Left kidney (tissue), 8 donors: ENCODE data around the gene RELCH. TPM values are rescaled to one million over a fixed set of nuclear protein-coding genes. Genes with fewer than 3 reads are reported as not detected.
"Not testable (repeated sequence)": the region's sequence is repeated elsewhere in the genome, so short reads cannot be mapped to it uniquely, and the experiment has no call there.

Experiments used
- DNase-seq: peaks from one replicate; pipeline ENCODE4 v3.0.0-alpha.2; 2013
- long read RNA-seq, 8 donors: transcript quantifications; one replicate each; lab custom pipeline, GENCODE V29; 2026
- polyA plus RNA-seq: library from polyadenylated mRNA; unstranded; fragments of 120-200 nt; gene quantifications from one replicate; pipeline ENCODE4 v1.2.1, GENCODE V29; 2013; ENCODE audit not compliant: insufficient read length

RELCH gene, protein sequence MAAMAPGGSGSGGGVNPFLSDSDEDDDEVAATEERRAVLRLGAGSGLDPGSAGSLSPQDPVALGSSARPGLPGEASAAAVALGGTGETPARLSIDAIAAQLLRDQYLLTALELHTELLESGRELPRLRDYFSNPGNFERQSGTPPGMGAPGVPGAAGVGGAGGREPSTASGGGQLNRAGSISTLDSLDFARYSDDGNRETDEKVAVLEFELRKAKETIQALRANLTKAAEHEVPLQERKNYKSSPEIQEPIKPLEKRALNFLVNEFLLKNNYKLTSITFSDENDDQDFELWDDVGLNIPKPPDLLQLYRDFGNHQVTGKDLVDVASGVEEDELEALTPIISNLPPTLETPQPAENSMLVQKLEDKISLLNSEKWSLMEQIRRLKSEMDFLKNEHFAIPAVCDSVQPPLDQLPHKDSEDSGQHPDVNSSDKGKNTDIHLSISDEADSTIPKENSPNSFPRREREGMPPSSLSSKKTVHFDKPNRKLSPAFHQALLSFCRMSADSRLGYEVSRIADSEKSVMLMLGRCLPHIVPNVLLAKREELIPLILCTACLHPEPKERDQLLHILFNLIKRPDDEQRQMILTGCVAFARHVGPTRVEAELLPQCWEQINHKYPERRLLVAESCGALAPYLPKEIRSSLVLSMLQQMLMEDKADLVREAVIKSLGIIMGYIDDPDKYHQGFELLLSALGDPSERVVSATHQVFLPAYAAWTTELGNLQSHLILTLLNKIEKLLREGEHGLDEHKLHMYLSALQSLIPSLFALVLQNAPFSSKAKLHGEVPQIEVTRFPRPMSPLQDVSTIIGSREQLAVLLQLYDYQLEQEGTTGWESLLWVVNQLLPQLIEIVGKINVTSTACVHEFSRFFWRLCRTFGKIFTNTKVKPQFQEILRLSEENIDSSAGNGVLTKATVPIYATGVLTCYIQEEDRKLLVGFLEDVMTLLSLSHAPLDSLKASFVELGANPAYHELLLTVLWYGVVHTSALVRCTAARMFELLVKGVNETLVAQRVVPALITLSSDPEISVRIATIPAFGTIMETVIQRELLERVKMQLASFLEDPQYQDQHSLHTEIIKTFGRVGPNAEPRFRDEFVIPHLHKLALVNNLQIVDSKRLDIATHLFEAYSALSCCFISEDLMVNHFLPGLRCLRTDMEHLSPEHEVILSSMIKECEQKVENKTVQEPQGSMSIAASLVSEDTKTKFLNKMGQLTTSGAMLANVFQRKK
- polyA plus RNA-seq, result 41.1 TPM
- long read RNA-seq, donor 1, full-length matches to known transcripts, result 1 of 22 reads
- long read RNA-seq, donor 1, partial matches to known transcripts, result 21 of 22 reads
- long read RNA-seq, donor 1, other reads (novel, unspliced or antisense), result 0 of 22 reads
- long read RNA-seq, donor 2, full-length matches to known transcripts, result 2 of 2 reads
- long read RNA-seq, donor 2, partial matches to known transcripts, result 0 of 2 reads
- long read RNA-seq, donor 2, other reads (novel, unspliced or antisense), result 0 of 2 reads
- long read RNA-seq, donor 3, partial matches to known transcripts, result 5 of 5 reads
- long read RNA-seq, donor 3, other reads (novel, unspliced or antisense), result 0 of 5 reads
- long read RNA-seq, donor 4, result 0 reads
- long read RNA-seq, donor 5, full-length matches to known transcripts, result 1 of 19 reads
- long read RNA-seq, donor 5, partial matches to known transcripts, result 18 of 19 reads
- long read RNA-seq, donor 5, other reads (novel, unspliced or antisense), result 0 of 19 reads
- long read RNA-seq, donor 6, partial matches to known transcripts, result 15 of 15 reads
- long read RNA-seq, donor 6, other reads (novel, unspliced or antisense), result 0 of 15 reads
- long read RNA-seq, donor 7, full-length matches to known transcripts, result 1 of 13 reads
- long read RNA-seq, donor 7, partial matches to known transcripts, result 12 of 13 reads
- long read RNA-seq, donor 7, other reads (novel, unspliced or antisense), result 0 of 13 reads
- long read RNA-seq, donor 8, result 0 reads

DNA sequence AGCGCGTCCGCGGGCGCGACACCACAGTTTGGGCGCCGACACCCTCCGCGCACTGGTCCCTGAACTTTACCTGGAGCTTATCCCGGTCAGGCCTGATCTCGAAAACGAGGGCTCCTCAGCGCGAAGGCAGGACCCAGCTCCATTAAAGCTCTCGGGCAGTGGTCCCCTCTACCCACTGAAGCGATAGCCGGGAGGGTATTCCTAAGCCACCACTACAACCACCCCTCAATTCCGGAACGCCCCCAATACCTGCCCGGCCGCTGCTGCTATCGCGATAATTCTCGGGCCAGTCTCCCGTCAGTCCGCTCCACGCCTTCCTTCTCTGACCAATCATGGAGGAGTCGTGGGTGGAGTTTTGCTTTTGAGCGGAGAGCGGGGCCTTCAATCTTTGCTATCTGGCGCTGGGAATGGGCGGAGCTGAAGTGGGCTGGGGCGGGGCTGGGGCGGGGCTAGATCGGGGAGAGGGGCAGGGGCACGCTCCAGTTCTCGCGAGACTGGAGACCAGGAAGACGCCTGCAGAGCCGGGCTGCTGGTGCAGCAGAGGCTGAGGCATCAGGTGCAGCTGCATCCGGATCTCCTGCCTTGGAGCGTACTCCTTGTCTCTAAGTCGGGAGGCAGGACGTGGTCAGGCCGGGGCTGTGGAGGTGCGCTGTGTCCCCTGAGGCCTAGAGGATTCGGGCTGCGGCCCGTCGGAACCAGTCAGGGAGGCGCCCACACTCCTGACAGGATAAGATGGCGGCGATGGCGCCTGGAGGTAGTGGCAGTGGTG, at the start of gene RELCH, which contains the start of gene PIGN:
Gene RELCH (plus strand): TSS at position 482 of the 769 bp plus-strand sequence. CDS start 251 bp downstream, at position 733.
Gene PIGN (minus strand): TSS at position 283 of the 769 bp plus-strand sequence. CDS start 25,703 bp downstream, outside the sequence.
- peak; percentile 99 for DNase-seq

DNA sequence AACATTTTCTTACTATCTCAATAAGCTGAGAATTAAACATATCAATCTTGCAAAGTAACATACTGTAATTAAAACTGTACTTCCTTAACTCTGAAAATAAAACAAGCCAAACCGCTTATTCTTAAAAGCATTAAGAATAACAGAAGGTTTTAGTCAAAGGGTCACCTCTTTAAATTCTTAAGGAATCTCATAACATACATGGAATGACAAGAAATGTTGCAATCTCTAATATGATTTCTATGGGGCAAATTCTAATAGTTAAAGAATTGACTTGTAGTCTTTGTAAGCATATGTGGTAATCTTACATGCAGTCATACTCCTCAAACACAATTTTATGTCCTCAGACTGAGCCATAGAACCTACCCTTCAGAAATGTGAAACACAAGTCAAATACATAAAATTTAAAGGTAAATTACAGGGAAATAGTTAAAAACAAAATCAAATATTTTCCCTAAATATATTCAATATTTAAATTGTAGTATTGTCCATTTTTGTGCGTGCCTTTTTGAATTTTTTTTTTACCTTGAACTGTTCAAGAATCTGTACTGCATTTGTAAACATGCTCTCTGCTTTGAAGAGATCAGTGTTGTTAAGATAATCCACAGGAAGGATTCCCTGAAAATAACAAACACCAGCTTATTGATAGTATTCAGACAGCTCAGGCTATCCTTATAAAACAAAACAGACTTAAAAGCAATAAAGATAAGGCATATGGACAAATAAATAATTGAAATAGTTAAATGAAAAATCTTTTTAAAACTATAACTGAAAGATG, 48.4 kb upstream of the RELCH start:
- DNase-seq, result no peak

DNA sequence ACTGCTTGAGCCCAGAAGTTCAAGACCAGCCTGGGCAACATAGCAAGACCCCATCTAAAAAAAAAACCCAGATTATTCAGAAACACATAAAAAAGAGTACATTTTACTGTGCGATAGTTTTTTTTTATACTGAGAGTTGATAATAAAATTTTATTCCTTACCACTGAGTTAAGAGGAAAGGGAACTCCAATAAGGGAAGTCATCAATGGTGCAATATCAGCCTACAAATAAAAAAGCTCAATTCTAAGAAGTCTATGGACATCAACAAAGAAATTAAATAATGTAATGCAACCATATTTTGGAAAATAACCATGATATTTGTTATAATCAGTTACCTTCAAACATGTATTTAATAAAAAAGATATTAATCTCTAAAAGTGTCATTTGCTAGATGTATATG, 46.8 kb upstream of the RELCH start:
- no peak for DNase-seq

DNA sequence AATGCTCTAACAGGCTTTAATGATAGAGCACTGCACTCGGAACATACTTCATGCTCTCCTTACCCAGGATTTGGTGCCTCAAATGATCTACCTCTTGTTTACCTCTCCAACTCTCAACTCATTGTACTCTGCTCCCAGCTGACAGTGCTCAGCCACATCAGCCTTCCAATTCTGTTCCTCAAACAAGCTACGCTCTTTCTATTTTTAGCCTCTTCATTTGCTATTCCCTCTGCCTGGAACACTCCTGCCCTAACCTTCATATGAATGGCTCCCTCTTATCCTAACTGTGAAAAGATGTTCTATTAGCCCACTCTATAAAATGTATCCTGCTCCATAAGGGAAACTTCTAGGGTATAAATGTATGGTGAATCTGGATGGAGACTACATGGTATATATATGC, 42.7 kb upstream of the RELCH start:
- no peak for DNase-seq

DNA sequence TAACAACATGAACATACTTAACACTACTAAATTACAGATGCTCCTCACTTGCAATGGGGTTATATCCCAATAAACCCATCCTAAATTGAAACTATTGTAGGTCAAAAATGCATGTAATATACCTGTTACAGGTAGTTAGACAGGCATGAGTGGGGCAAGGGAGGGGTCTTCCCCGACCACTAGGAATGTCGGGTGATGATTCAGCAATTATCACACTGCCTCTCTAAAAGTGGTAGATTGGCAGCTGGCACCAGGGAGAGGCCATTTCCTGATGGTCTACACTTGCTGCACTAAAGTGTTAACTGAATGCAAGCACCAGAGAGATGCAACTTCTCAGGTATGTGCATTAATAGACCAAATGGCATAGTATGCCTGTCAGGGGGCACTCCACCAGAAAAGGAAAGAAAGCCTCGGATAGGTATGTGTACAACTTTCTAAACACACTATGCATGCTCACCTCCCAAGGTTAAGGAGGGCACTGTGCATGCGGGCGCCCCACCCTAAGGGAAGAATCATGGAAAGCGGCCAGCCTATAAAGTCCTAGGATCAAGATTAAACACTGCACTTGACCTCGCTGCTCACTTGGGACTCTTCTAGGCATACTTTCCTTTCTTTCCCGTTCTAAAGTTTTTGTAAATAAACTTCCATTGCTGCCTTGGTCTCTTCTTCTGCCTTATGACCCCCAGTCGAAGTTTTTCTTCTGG, 35.8 kb upstream of the RELCH start:
- no peak for DNase-seq

DNA sequence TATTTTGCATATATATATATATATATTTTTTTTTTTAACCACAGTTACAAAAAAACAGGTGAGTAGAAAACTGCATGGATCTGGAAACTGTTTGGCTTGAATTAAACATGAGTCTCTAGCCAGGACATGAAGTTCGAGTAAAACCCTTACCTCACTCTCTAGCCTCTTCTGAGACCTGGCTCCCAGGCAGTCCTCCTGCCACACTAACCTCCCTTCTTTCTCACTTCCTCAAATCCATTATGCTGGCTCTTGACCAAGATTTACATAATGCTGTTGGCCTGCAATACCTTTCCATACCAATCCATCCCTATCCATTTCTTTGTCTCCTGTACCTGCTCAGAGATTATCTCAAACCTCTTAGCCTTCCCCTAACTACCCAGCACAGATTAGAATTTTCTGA, 34.2 kb upstream of the RELCH start:
- no peak for DNase-seq

DNA sequence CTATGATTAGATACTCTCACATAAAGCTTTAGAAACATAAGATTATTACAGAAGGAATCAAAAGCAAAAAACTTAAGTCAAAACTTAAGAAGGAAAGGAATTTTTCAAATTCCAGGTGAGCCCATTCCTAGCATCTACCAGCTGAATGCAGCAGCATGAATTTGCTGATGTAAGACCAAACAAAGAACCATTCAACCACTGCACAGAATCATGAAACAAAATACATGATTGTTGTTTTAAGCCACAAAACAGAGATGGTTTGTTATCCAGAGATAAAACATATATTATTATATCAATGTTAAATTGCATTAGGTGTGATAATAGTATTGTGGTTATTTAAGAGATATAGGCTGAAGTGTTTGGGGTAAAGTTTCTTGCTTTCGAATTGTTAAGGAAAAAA, 29.2 kb upstream of the RELCH start:
- no peak for DNase-seq

DNA sequence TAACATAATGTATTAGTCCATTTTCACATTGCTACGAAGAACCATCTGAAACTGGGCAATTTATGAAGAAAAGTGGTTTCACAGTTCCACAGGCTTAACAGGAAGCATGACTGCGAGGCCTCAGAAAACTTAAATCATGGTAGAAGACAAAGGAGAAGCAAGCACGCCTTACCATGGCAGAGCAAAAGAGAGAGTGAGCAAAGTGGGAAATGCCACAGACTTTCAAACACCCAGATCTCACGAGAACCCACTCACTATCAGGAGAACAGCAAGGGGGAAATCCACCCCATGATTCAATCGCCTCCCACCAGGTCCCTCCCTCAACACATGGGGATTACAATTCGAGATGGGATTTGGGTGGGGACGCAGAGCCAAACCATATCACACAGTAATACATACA, 22.7 kb upstream of the RELCH start:
- no peak for DNase-seq

DNA sequence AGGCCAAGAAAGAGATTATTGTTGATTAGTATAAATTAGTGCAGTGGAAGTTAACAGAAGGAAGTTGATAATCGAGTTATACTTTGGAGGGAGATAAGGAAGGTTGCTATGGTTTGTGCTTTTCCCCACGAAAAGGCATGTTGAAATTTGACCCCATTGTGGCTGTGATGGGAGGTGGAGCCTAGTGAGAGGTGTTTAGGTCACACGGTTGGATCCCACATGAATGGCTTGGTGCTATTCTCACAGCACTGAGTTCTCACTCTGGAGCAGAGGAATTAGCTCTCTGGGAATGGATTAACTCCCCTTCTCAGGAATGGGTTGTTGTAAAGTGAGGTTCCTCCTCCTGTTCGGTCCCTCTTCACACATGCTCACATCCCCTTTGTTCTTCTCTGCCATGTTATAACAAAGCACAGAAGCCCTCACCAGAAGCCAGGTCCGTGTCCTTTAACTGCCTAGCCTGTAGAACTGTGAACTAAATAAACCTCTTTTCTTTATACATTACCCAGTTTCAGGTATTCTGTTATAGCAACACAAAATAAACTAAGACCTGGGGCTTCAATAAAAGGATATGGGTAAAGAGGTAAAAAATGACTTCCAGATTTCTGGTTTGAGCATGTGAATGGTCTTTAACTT, 22.1 kb upstream of the RELCH start:
- no peak for DNase-seq

DNA sequence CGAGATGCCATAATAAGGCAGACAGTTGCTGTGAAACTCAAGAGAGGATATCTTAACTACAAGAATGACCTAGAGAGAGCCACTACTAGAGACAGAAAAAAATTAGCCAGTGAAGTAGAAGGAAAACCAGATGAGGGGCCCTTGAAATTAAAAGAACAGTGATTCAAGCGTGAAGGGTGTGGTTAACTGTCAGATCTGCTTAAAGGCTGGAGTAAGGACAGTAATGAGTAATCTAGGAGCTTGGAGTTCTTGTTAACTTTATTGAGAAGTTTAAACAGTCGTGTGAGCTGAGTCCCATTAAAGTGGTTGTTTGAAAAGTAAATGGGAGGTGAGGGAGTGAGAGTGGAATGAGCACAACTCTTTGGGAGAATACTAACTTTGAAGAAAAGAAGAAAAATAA, 21.5 kb upstream of the RELCH start:
- no peak for DNase-seq

DNA sequence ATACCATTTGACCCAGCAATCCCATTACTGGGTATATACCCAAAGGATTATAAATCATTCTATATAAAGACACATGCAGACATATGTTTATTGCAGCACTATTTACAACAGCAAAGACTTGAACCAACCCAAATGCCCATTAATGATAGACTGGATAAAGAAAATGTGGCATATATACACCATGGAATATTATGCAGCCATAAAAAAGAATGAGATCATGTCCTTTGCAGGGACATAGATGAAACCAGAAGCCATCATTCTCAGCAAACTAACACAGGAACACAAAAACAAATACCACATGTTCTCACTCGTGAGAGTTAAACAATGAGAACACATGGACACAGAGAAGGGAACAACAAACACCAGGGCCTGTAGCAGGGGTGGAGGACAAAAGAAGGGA, 20.5 kb upstream of the RELCH start:
- DNase-seq, result not testable (repeated sequence)

DNA sequence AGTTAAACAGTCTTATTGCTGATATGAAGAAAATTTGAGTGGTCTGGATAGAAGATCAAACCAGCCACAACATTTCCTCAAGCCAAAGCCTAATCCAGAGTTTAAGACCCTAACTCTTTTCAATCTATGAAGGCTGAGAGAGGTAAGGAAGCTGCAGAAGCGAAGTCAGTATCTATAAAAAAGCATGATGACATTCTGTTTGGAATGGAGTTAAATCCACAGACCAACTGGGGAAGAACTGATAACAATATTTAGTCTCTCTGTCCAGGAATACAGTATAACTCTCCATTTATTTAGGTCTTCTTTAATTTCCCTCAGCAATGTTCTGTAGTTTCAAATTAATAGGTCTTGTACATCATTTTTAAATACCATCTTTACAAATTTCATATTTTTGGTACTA, 16.2 kb upstream of the RELCH start:
- no peak for DNase-seq

DNA sequence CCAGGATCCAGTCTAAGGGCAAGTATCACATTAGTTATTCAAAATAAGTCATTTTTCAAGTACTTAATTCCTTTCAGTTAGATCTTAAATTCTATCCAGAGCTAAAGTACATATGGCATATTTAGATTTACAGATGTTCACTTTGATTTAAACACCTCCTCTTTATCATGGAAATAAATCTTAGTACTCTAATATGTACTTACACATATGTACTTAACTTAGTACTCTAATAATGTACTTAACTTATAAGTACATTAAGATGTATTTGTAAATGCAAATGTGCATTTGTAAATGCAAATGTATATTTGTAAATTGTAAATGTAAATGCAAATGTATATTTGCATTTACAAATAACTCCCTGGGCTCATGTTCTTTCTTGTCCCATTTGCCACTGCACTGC, 14.8 kb upstream of the RELCH start:
- no peak for DNase-seq

DNA sequence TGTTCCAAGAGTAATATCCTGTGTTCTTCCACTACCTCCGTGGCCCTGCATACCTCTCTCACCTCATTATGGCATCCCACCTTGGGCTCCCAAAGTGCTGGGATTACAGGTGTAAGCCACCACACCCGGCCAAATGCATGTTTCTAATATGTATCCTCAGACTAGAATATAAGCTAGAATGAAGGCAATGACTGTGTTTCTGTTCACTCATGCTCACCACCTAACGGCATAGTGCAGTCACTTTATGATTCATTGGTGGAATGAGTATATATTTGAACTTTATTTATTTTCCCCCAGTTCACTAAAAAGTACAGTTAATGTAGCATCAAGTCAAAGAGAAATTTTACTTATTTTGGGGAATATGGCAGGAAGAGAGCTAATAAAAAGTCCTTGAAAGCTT, 11.5 kb upstream of the RELCH start:
- DNase-seq, result no peak

DNA sequence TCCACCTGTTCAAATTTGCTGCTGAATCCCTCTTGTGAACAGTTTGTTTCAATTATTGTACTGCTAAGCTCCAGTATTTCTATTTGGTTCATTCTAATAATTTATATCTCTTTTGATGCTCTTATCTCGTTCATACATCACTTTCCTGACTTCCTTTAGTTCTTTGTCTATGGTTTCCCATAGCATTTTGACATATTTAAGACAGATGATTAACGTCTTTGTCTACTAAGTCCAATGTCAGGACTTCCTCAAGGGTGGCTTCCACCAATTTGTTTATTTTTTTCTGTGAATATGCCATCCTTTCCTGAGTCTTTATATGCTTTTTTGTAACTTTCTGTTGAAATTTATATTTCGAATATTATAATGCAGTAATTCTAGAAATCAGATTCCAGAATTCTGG, 9.8 kb upstream of the RELCH start:
- DNase-seq, result no peak

DNA sequence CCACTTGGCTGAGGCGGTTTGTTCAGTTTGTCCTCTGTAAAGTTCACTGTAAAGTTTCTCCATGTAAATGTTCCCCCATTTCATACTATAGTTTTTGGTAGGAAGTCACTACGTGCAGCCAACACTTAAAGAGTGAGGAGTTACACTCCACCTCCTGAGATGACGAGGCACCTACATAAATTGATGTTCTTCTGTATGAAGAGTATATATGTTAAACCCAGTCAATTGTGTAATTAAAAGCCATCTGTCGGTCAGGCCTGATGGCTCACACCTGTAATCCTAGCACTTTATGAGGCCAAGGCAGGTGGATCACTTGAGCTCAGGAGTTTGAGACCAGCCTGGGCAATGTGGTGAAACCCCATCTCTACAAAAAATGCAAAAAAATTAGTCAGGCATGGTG, 7.8 kb upstream of the RELCH start:
- no peak for DNase-seq

DNA sequence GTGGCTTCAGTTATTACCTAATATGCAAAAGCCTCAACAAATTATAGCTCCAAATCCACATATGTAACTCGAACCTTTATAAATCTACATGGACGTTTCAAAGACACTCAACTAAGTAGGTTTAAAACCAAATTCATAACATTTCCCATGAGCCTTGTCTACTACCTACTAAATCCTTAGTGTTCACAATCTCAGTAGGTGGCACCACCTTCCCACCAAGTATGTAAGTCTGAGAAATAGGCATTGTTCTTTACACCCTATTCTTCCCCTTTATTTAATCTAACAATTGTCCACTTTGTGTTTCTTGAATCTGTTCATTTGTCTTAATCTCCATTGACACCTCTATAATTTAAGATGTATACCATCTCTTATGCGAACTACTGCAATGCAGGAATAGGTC, 4.8 kb upstream of the RELCH start:
- DNase-seq, result no peak
